Measurements from ENCODE around the gene OR56A4.
"Not testable (repeated sequence)": the region's sequence is repeated elsewhere in the genome, so short reads cannot be mapped to it uniquely, and the experiment has no call there.

OR56A4 gene

DNA sequence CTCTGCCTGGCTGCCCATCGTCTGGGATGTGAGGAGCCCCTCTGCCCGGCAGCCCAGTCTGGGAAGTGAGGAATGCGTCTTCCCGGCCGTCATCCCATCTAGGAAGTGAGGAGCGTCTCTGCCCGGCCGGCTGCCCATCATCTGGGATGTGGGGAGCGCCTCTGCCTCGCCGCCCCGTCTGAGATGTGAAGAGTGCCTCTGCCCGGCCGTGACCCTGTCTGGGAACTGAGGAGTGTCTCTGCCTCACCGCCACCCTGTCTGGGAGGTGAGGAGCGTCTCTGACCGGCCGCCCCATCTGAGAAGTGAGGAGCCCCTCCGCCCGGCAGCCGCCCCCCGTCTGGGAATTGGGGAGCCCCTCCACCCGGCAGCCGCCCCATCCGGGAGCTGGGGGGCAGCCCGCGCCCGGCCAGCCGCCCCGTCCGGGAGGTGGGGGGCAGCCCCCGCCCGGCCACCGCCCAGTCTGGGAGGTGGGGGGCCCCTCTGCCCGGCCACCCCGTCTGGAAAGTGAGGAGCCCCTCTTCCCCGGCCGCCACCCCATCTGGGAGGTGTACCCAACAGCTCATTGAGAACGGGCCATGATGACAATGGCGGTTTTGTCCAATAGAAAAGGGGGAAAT, 45.9 kb downstream of the OR56A4 start:
- not testable (repeated sequence) for DNase-seq (ENCODE audit: low read depth)

DNA sequence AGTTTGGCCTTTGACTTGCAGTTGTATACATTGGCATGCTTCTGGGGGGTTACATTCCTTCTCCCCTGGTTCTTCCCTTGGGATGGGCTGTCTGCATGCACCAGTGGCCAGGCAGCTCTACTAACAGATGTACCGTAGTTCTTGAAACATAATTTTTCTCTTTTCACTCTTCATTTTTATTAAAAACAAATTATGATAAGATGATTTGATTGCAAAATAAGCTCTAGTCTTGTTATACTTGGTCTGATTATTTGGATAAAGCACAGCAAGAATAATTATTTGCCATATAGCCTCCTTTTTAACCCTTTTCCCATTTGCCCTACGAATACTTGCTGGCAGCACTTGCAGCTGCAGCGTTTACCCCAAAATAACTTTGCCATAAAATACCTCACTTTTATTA, 51.2 kb downstream of the OR56A4 start:
- no peak for DNase-seq (ENCODE audit: low read depth)
